Measurements from ENCODE around the gene LRSAM1.

- TF ChIP-seq CTCF (IDR thresholded peaks at IDR 0.05) (no peak), POLR2A (IDR thresholded peaks at IDR 0.05) (no peak)
These were observed 23.3 kb downstream of the LRSAM1 start for GRCh38 chr9:127474592-127474991.

Measured in gastroesophageal sphincter (tissue), 3 donors.